ENCODE data around the gene GPT2.
"Not testable (repeated sequence)": the region's sequence is repeated elsewhere in the genome, so short reads cannot be mapped to it uniquely, and the experiment has no call there.

Gene GPT2

GRCh38 chr16:46857368-46857945, 26.7 kb upstream of the GPT2 start:
- no peak for TF ChIP-seq ZFX (IDR thresholded peaks at IDR 0.05)
- TF ChIP-seq CTCF (conservative IDR thresholded peaks at IDR 0.05), result no peak; the same call in 1 of the 2 replicates
- H3K27ac ChIP-seq, result no peak overlapping the region

- TF ChIP-seq CTCF (conservative IDR thresholded peaks at IDR 0.05) (no peak), ZFX (IDR thresholded peaks at IDR 0.05) (no peak)
- H3K27ac ChIP-seq, result no peak overlapping the region
These were observed 26.0 kb upstream of the GPT2 start for GRCh38 chr16:46858151-46858550.

- no peak overlapping the region for H3K27ac ChIP-seq
- TF ChIP-seq ZFX (IDR thresholded peaks at IDR 0.05) (no peak), CTCF (conservative IDR thresholded peaks at IDR 0.05) (no peak)
These were observed 24.4 kb upstream of the GPT2 start for GRCh38 chr16:46859719-46860152.

GRCh38 chr16:46862555-46863447, 21.4 kb upstream of the GPT2 start:
- TF ChIP-seq ZFX (IDR thresholded peaks at IDR 0.05) (no peak), CTCF (conservative IDR thresholded peaks at IDR 0.05) (no peak)
- H3K27ac ChIP-seq, result no peak overlapping the region

GRCh38 chr16:46866286-46866685, 17.9 kb upstream of the GPT2 start:
- TF ChIP-seq ZFX (IDR thresholded peaks at IDR 0.05), result no peak
- no peak for TF ChIP-seq CTCF (conservative IDR thresholded peaks at IDR 0.05)
- peak overlapping the region; percentile 9; the same call in 1 of the 2 replicates for H3K27ac ChIP-seq

- H3K27ac ChIP-seq, result peak overlapping the region; percentile 9; the same call in 1 of the 2 replicates
These were observed 16.7 kb upstream of the GPT2 start for GRCh38 chr16:46867486-46867885.

GRCh38 chr16:46868891-46869290, 15.3 kb upstream of the GPT2 start:
- not testable (repeated sequence) for H3K27ac ChIP-seq

- no peak for TF ChIP-seq ZFX (IDR thresholded peaks at IDR 0.05)
- no peak for TF ChIP-seq CTCF (conservative IDR thresholded peaks at IDR 0.05)
- H3K27ac ChIP-seq, result no peak overlapping the region
These were observed 12.6 kb upstream of the GPT2 start for GRCh38 chr16:46871597-46871996.

Data from C4-2B (cell line).